NCI-H146 (cell line): ENCODE results near the gene LIMK1.

Experiments used
- DNase-seq: peaks from one replicate; lab custom pipeline; 2025; lab: John Stamatoyannopoulos, UW

Gene LIMK1

GRCh38 chr7:74056096-74056915, 27.3 kb upstream of the LIMK1 start:
- no peak for DNase-seq

DNA sequence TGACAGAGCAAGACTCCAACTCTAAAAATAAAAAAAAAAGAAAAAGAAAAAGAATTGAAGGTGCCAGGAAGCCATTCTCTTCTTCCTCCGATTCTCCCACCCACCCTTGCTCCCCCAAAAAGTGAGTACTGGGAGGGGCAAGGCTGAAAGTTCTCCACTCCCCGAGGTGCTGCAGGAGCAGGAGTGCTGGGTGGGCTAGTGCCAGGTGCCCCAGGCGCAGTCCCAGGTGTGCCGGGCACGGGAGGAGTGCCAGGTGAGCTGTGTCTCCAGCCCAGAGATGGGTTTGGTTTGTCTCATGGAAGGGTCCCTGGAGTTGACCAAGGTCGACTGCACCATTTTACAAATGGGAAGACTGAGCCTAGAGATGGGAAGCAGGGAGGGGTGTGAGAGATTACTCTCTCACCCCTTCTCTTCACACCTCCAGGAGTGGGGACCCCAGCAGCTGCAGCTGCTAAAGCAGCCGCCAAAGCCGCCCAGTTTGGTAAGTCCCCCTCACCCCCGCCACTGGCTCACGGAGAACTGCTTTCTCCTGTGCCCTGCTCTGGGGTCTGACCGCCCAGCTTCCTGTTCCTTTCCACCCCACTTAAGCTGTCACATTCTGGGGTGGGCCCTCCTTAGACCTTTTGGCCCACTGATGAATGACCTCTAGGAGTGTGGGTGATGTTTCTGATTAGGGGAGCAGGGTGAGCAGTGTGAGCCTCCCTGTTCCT, 26.2 kb upstream of the LIMK1 start:
- DNase-seq = no peak

DNA sequence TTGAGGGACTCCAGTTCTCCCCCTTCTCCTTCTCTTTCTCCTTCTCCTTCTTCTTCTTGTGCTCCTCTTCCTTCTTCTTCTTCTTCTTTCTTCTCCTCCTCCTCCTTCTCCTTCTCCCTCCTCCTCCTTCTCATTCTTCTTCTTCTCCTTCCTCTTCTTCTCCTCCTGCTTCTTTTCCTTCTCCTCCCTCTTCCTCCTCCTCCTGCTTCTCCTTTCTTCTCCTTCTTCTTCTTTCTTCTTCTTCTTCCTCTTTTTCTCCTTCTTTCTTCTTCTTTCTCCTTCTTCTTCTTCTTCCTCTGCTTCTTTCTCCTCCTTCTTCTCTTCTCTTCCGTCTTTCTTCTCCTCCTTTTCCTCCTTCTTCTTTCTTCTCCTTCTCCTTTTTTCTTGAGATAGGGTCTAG, 25.6 kb upstream of the LIMK1 start:
- DNase-seq = no peak

DNA sequence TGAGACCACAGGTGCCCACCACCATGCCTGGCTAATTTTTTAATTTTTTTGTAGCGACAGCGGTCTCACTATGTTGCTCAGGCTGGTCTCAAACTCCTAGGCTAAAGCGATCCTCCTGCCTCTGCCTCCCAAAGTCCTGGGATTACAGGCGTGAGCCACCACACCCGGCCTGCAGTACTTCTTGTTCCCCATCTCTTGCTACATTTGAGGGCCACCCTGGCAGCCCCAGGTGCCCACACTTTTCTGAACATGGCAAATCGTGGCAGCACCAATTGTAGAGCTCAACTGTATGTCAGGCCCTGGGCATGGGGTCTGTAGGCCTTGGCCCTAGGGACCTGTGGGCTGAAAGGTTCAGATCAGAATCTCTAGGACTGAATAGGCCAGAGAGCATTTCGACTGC, 25.1 kb upstream of the LIMK1 start:
- no peak for DNase-seq

DNA sequence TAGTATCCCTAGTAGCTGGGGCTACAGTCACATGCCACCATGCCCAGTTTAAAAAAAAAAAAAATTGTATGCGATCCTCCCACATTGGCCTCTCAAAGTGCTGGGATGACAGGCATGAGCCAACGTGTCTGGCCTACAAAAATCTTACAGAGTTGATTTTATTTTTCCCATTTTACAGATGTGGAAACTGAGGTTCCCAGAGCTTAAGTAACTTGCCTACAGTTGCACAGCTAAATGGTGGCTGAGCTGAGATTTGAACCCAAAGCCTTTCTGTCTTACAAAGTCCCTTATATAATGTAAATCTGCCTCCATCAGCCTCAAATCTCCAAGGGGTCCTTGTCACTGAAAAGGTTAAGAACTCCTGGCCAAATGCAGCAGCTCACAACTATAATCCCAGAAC, 24.6 kb upstream of the LIMK1 start:
- DNase-seq = no peak

- DNase-seq = no peak
Observed at GRCh38 chr7:74059681-74060588, 23.7 kb upstream of the LIMK1 start.

DNA sequence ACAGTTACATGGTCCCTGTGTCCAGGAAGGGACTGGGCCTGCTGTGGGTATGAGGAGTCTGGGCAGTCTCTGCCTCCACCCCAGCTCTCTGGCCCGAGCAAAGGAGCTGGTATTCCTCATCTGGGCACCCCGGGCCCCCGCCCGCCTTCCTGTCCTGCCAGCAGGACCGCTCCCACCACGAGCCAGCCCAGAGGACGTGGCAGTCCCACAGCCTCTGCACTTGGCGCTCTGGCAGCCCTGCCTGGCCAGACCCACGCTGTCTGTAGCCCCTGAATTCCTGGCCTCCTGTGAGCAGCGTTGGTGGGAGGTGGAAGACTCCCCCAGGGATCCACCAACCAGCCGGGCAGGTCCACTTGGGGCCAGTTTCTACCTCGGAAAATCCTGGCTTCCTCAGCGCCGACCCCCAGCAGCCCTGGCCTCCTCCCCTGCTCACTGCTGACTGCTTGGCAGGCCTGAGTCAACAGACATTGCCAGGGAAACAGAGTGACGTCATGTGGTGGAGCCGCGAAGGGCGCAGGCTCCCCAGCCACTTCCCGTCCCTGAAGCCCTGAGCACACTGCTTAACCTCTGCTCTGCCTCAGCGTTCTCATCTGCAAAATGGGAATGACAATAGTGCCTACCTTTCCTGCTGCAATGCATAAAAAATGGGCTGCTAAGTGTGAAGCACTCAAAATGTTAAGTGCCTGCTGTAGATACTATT, 21.6 kb upstream of the LIMK1 start:
- DNase-seq = peak; percentile 61

- no peak for DNase-seq
Observed at GRCh38 chr7:74063223-74063641, 20.4 kb upstream of the LIMK1 start.

GRCh38 chr7:74063646-74064045, 20.0 kb upstream of the LIMK1 start:
- DNase-seq = no peak

GRCh38 chr7:74064696-74065095, 18.9 kb upstream of the LIMK1 start:
- DNase-seq = no peak

DNA sequence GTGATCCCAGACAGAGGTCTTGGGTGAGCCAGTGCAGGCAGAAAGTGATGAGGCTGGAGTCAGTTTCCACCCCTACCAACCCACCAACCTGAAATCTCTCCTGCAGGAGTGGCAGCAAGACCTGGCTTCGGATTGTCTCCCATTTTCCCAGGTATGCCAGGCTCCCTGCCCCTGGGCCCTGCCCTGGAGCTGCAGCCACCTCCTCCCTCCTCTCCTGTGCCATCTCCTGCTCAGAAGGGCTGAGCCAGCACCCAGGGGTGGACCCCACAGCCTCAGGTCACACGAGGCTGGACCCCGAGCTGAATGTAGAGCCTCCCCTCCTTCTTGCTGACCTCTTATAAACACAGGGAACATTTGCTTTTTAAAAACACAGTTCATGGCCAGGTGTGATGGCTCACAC, 17.0 kb upstream of the LIMK1 start:
- DNase-seq = no peak

GRCh38 chr7:74068378-74069085, 15.1 kb upstream of the LIMK1 start:
- no peak for DNase-seq

DNA sequence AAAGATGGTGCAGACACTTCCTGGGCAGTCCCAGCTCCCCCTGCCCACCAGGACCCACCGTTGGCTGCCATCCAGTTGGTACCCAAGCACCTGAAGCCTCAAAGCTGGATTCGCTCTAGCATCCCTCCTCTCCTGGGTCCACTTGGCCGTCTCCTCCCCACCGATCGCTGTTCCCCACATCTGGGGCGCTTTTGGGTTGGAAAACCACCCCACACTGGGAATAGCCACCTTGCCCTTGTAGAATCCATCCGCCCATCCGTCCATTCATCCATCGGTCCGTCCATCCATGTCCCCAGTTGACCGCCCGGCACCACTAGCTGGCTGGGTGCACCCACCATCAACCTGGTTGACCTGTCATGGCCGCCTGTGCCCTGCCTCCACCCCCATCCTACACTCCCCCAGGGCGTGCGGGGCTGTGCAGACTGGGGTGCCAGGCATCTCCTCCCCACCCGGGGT, 14.5 kb upstream of the LIMK1 start:
- DNase-seq = no peak

- no peak for DNase-seq
Observed at GRCh38 chr7:74069790-74070618, 13.6 kb upstream of the LIMK1 start.

DNA sequence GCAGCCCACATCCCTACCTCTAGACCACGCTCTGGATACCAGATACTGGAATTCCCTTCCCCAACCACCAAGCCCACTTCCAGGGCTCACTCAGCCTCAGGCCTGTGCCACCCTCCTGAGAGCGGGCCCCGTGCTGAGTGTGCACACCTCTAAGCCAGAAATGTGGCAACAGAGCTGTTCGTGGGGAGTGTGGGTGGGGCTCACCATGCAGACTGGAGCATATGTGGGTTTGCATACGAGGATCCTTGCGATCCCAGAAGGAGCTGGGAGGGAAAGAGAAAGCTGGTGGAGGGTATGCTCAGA, 13.0 kb upstream of the LIMK1 start:
- DNase-seq = no peak

GRCh38 chr7:74071121-74071520, 12.5 kb upstream of the LIMK1 start:
- no peak for DNase-seq

- DNase-seq = no peak
Observed at GRCh38 chr7:74074770-74075169, 8.8 kb upstream of the LIMK1 start.

DNA sequence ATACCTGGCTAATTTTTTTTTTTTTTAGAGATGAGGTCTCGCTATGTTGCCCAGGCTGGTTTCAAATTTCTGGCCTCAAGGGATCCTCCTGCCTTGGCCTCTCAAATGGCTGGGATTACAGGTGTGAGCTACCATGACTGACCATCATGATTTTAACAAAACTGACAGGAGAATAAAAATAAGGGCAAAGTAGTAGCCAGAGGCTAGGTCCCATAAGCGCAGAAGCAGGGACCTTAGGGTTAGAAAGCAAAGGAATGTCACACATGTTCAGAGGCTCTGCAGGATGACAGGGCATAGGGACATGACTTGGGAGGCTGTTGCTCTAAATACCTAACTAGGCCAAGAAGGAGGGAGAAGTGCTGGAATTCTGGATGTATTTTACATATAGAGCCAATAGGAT, 5.1 kb upstream of the LIMK1 start:
- DNase-seq = no peak

GRCh38 chr7:74082770-74083116, 861 bp upstream of the LIMK1 start:
- no peak for DNase-seq

GRCh38 chr7:74083928-74084721, 521 bp downstream of the LIMK1 start:
- DNase-seq = peak; percentile 75
